ENCODE results near the gene MED9. TPM values are rescaled to one million over a fixed set of nuclear protein-coding genes. Genes with fewer than 3 reads are reported as not detected.

The MED9 gene
- total and polyA plus RNA-seq, 2 donors (not counting 1 experiment from before 2014, with no cell fraction given): 10.5 to 11.7 TPM

DNA sequence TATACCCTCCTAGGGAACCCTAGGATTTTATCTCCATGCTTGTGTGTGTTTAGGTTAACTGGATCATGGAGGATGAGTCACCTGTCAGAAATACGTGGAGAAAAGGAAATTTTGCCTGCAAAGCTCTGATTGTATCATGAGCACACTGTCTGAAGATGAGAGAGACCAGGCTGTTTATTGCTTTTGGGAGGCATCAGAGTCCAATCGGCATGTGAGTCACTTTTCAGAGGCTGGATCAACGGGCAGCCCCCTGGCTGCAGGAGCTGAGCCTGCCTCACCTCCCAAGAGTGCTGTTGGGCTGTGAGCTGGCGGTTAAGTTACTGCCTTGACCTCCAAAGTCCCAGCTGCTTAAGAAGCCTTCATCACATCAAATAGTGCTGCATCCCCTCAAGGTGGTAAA is 41.5 kb upstream of the MED9 start:
- Histone ChIP-seq H3K4me3 (replicated peaks in 1 of 4; ENCODE audit: control extremely low read depth in 1 of 4, insufficient read depth in 1 of 4, low read depth in 3 of 4, low read length in 4 of 4) (no peak overlapping the region), H3K27ac (ENCODE audit: insufficient read depth, low read length) (peak overlapping the region; percentile 72), H4K20me1 (ENCODE audit: control insufficient read depth, extremely low read depth, insufficient read depth, low read length) (no peaks in the 10 kb centered on the region), H3K79me2 (ENCODE audit: control insufficient read depth, insufficient read depth, low read length) (no peaks in the 10 kb centered on the region), H3K4me1 (ENCODE audit: control insufficient read depth, extremely low read depth, insufficient read depth, low read length) (peaks cover 12% of the 10 kb centered on the region), H3K9ac (ENCODE audit: insufficient read depth, low read length) (no peak overlapping the region), H2AFZ (ENCODE audit: low read length) (no peak overlapping the region), H3K4me2 (ENCODE audit: extremely low read depth, insufficient read depth, low read length) (peak overlapping the region; percentile 87), H3K9me3 (ENCODE audit: control insufficient read depth, insufficient read depth, low read depth, low read length) (no peaks in the 10 kb centered on the region), H3K27me3 (ENCODE audit: control insufficient read depth, insufficient read depth, low read length) (no peaks in the 10 kb centered on the region), H3K36me3 (ENCODE audit: control insufficient read depth, insufficient read depth, low read length) (no peaks in the 10 kb centered on the region)
- DNase-seq (ENCODE audit: low read depth in 2 of 2): peak; percentile 77 to 93
- no peak for TF ChIP-seq EZH2 (IDR thresholded peaks at IDR 0.05; ENCODE audit: low read length, missing control alignments)
- TF ChIP-seq, protein P1, sequence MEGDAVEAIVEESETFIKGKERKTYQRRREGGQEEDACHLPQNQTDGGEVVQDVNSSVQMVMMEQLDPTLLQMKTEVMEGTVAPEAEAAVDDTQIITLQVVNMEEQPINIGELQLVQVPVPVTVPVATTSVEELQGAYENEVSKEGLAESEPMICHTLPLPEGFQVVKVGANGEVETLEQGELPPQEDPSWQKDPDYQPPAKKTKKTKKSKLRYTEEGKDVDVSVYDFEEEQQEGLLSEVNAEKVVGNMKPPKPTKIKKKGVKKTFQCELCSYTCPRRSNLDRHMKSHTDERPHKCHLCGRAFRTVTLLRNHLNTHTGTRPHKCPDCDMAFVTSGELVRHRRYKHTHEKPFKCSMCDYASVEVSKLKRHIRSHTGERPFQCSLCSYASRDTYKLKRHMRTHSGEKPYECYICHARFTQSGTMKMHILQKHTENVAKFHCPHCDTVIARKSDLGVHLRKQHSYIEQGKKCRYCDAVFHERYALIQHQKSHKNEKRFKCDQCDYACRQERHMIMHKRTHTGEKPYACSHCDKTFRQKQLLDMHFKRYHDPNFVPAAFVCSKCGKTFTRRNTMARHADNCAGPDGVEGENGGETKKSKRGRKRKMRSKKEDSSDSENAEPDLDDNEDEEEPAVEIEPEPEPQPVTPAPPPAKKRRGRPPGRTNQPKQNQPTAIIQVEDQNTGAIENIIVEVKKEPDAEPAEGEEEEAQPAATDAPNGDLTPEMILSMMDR (conservative IDR thresholded peaks at IDR 0.05 in 1 of 2, IDR thresholded peaks at IDR 0.05 in 1 of 2; ENCODE audit: low read depth in 1 of 2, low read length in 2 of 2): peak; percentile 45 to 52

DNA sequence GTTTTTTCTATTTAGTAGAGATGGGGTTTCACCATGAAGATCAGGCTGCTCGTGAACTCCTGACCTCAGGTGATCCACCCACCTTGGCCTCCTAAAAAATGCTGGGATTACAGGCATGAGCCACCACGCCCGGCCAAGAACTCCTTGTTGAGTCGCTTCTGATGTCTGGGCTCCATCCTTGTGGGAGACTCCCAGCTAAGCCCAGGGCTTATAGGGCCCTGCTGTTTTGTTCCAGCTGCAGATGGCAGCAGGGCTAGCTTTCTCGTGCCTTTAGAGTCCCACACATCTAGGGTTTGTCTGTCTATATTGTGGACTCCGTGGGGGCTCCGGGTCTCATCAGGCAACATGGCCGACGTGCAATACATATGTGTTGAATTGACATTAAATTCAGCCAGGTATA is 39.3 kb upstream of the MED9 start:
- no peaks in the 10 kb centered on the region for H3K9me3 ChIP-seq (ENCODE audit: control insufficient read depth, insufficient read depth, low read depth, low read length)
- no peak overlapping the region for H3K4me2 ChIP-seq (ENCODE audit: extremely low read depth, insufficient read depth, low read length)
- no peak overlapping the region for H3K27ac ChIP-seq (ENCODE audit: insufficient read depth, low read length)
- H3K27me3 ChIP-seq (ENCODE audit: control insufficient read depth, insufficient read depth, low read length): no peaks in the 10 kb centered on the region
- H3K9ac ChIP-seq (ENCODE audit: insufficient read depth, low read length): no peak overlapping the region
- peaks cover 12% of the 10 kb centered on the region for H3K4me1 ChIP-seq (ENCODE audit: control insufficient read depth, extremely low read depth, insufficient read depth, low read length)
- no peaks in the 10 kb centered on the region for H4K20me1 ChIP-seq (ENCODE audit: control insufficient read depth, extremely low read depth, insufficient read depth, low read length)
- H3K4me3 ChIP-seq (replicated peaks in 1 of 4; ENCODE audit: control extremely low read depth in 1 of 4, insufficient read depth in 1 of 4, low read depth in 3 of 4, low read length in 4 of 4): no peak overlapping the region
- DNase-seq (ENCODE audit: low read depth in 2 of 2): no peak
- H3K79me2 ChIP-seq (ENCODE audit: control insufficient read depth, insufficient read depth, low read length): no peaks in the 10 kb centered on the region
- no peaks in the 10 kb centered on the region for H3K36me3 ChIP-seq (ENCODE audit: control insufficient read depth, insufficient read depth, low read length)
- TF ChIP-seq, protein P1 (conservative IDR thresholded peaks at IDR 0.05 in 1 of 2, IDR thresholded peaks at IDR 0.05 in 1 of 2; ENCODE audit: low read depth in 1 of 2, low read length in 2 of 2): no peak
- TF ChIP-seq EZH2 (IDR thresholded peaks at IDR 0.05; ENCODE audit: low read length, missing control alignments): no peak
- no peak overlapping the region for H2AFZ ChIP-seq (ENCODE audit: low read length)

DNA sequence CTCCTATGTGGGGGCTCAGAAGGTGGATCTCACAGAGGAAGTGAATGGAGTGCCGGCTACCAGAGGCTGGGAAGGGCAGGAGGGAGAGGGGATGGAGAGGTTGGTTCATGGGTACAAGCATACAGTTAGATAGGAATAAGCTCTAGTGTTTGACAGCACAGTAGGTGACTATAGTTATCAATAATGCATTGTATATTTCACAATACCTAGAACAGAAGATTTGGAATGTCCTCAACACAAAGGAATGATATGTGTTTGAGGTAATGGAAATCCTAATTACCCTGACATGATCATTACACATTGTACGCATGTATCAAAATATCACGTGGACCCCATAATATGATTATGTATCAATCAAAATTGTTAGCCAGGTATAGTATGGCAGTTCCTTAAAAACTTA is 38.9 kb upstream of the MED9 start:
- peaks cover 12% of the 10 kb centered on the region for H3K4me1 ChIP-seq (ENCODE audit: control insufficient read depth, extremely low read depth, insufficient read depth, low read length)
- no peaks in the 10 kb centered on the region for H3K9me3 ChIP-seq (ENCODE audit: control insufficient read depth, insufficient read depth, low read depth, low read length)
- no peaks in the 10 kb centered on the region for H3K36me3 ChIP-seq (ENCODE audit: control insufficient read depth, insufficient read depth, low read length)
- H3K27ac ChIP-seq (ENCODE audit: insufficient read depth, low read length): no peak overlapping the region
- DNase-seq (ENCODE audit: low read depth in 2 of 2): no peak
- H3K9ac ChIP-seq (ENCODE audit: insufficient read depth, low read length): no peak overlapping the region
- H3K4me3 ChIP-seq (replicated peaks in 1 of 4; ENCODE audit: control extremely low read depth in 1 of 4, insufficient read depth in 1 of 4, low read depth in 3 of 4, low read length in 4 of 4): no peak overlapping the region
- H4K20me1 ChIP-seq (ENCODE audit: control insufficient read depth, extremely low read depth, insufficient read depth, low read length): no peaks in the 10 kb centered on the region
- no peak for TF ChIP-seq EZH2 (IDR thresholded peaks at IDR 0.05; ENCODE audit: low read length, missing control alignments)
- TF ChIP-seq, protein P1 (conservative IDR thresholded peaks at IDR 0.05 in 1 of 2, IDR thresholded peaks at IDR 0.05 in 1 of 2; ENCODE audit: low read depth in 1 of 2, low read length in 2 of 2): no peak
- no peak overlapping the region for H2AFZ ChIP-seq (ENCODE audit: low read length)
- H3K4me2 ChIP-seq (ENCODE audit: extremely low read depth, insufficient read depth, low read length): no peak overlapping the region
- H3K79me2 ChIP-seq (ENCODE audit: control insufficient read depth, insufficient read depth, low read length): no peaks in the 10 kb centered on the region
- no peaks in the 10 kb centered on the region for H3K27me3 ChIP-seq (ENCODE audit: control insufficient read depth, insufficient read depth, low read length)

Data from fibroblast of lung (primary cell).